D341Med (cell line): ENCODE results near the gene GALNTL6.

Source experiments
- DNase-seq: peaks from one replicate; pipeline ENCODE4 v3.0.0; 2012; ENCODE audit warnings: low spot score

Gene GALNTL6

DNA sequence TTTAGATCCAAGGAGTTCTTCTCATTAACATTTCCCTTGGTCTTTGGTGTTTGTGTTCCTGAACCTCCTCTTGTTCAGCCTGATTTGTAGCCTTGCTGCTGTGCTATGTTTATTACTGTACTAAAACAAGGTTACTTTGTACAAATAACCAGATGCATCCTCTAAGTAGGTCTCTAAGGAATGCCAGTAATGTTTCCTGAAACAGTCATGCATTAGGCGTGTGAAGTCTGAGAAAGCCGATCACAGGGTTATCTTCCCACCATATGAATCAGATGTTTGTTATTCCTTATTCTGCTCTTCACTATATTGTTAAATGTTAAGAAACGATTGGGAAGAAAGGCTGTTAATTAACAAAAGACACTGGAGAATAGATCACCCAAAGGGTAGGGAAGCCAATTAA lies 66.9 kb downstream of the GALNTL6 start:
- DNase-seq = no peak

DNA sequence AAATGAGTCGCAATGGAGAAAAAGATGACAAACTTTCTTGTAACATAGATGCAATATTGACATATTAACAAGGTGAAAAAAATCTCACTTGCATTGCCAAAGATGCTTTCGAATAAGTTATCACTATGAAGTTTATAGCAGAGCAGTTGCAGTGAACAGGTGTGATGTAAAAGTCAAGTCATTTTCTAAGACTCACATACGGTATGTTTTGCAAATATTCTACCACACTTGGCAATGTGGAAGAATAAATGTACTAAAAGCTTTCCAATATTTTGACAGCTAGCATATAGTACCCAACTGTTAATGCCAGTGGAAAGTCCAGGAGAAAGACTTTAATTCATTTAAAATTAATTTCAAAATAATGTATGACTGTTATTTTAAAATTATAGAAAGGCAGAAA lies 76.5 kb downstream of the GALNTL6 start:
- DNase-seq = no peak

DNA sequence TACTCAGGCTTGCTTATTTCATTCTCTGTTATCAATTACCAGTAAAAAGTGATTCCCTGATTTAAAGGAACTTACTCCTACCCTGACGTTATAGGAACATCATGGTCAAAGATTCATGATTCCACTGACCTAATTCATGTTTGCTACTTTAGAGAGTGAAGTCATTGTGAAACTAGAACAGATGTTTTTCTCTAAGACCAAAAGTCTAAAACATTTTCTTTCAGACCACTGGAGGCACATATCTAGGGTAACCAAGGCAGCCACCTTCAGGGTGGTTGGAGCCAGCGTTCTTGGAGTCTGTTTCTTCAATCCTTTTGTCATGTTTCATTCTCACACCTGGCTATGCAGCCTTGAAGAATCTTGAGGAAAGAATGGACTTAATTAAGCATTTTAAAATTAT lies 77.8 kb downstream of the GALNTL6 start:
- DNase-seq = no peak

DNA sequence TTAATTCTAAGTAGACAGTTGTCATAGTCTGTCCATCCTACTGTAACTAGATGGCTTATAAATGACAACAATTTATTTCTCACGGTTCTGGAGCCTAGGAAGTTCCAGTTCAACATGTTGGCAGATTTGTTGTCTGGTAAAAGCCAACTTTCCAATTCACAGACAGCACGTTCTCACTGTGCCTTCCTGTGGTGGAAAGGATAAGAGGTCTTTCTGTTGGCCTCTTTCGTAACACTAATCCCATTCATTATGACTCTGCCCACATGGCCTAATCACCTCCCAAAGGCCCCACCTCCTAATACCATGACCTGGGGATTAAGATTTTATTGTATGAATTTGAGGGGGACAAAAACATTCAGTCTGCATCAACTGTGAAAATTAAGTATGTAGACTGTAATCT lies 83.2 kb downstream of the GALNTL6 start:
- DNase-seq = peak; percentile 10

DNA sequence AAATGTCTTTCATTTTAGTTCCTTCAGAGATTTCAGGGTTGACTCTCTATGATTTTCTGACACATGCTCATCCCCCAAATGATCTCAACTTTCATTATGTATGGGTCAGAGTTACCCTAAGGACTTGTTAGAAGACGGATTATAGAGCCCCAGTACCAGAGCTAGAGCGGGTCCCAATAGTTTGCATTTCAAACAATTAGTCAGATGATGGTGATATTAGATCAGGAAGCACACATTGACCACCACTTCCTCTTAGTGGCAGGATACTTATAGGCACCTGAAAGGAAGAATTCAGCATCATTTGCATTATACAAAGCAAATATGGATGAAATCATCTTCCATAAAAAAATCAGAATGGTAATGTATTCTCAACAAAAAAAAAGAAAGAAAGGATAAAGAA lies 106.1 kb downstream of the GALNTL6 start:
- DNase-seq = no peak

DNA sequence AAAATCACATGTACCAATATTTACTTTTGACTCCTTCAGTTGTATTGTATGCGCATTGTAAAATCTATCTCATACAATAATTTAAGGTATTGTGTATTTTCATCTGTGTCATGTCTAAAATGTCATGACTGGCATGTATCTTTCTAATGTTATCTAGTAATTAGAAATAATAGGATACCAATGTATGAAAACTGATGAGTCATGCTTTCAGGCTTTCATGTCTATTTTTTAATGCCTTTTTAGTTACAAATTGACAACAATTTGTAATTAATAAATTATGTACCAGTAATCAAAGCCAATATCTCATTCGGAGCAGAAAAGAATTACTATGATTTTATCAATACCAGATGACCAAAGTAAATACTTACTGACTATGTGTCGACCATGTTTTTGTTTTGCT lies 107.7 kb downstream of the GALNTL6 start:
- DNase-seq = no peak

DNA sequence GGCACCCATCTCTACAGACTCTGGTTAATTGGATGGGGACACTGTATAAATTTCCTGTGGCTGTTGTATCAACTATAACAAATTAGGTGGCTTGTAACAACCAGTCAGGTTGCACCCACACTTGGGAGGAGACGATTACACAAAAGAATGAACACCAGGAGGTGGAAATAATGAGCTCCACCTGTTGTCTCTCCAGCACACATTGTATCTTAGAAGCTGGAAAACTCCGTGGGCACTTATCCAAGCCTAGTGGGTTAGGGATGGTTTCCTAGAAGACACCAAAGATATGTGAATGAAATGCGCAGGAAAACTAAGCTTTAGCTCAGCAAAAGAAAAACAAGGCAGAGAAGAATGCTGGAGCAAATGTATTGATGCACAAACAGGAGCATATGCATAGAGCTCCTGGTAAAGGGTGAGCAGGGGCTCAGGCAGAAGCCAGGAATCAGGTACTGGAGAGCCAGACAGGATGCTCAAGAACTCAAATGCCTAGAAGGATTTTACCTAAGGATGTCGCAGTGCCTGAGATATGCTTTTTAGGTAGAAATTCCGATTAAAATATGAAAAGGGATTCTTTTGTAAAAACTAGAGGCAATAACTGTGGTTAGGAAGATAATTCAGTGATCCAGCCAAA lies 111.7 kb downstream of the GALNTL6 start:
- no peak for DNase-seq

DNA sequence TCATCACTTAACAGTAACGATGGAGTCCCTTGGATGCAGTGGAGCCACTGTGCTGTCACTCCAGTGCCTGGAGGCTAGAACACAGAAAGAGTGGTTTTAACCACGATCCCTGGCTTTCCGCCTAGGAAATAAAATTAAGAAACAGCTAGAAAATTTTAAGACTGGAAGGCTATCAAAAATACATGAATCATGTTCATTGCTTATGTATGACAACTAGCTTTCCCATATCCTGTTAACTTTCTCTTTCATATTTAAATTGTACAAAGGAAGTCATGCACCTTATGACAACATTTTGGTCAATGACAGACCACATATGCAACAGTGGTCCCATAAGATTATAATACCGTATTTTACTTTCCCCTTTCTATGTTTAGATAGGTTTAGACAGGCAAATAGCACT lies 115.1 kb downstream of the GALNTL6 start:
- DNase-seq = no peak

DNA sequence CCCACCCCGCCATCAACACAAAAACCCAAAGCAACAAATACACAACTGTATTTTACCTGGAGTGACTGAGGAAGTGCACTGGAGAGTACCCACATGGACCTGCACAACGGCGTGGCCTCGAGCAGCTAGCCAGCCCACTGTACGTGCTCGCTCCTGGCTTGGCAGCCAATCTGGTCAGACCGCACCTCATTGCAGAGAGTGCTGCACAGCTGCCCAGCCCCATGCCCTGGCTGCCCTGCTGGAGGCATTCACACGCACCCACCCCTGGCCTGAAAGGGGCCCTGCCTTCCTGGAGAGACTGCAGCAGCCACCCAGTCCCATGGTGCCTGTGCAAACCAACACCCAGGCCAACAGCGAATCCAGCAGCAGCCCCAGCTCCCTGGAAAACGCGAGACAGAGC lies 116.3 kb downstream of the GALNTL6 start:
- no peak for DNase-seq

DNA sequence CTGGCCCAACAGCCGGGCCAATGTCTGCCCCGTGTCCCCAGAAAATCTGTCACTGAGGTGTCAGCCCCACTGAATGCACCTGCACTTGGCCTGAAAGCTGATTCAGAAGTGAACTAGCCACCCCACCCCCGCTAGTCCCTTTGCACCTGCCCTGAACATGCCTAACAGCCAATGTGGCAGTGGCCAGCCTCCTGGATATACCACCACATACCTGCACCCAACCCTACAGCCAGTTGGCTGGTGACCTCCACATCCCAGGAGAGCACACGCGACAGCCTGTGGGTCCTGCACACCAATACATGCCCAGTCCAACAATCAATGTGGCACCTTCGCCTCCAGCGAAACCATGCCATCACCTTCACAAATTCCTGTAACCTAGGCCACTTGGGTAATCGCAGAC lies 116.7 kb downstream of the GALNTL6 start:
- DNase-seq = no peak

DNA sequence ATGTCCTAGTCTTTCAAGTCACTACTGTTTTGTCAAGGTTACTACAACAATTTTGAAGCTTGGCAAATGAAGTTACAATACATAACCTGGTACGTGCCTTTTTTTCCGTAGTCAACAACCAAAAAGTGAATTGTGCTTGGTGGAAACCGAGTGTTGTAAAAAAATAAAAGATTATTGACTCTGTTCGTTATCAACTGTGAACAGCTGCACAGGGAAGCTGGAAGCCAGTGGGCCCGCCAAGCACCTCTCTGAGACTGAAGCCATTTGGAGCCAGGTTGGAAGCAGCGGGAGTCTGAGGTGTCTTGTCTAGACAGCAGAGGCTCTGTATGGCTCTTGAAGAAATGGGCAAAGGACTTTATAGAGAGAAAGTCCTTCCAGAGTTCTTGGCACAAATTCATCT lies 119.0 kb downstream of the GALNTL6 start:
- DNase-seq = no peak

DNA sequence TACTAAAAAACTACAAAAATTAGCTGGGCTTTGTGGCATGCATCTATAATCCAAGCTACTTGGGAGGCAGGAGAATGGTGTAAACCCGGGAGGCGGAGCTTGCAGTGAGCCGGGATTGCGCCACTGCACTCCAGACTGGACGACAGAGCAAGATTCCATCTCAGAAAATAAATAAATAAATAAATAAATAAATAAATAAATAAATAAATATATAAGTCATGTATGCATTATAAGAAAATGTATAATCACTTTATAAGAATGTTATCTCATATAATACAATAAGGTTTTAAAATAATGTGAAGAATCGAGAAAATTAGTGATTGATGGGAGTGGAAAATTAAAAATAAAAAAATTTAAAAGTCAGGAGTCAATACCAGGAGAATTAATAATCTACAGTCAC lies 127.5 kb downstream of the GALNTL6 start:
- no peak for DNase-seq

DNA sequence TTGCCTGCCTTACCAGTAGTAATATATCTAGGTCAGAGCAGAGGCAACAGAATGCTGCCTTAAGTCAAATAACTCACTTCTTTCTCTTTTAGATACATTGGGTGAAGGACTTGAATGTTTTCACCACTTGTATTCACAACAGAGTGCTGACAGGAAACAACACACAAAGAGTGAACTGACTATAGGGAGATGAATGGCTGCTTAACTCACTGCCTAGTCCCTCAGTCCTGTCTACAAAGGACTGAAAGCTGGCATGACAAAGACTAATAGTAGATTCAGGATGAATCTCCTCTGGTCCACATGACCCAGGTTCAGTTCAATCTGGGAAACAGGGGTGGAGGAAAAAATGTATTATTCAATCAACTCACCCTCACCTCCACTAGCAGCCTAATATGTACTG lies 134.2 kb downstream of the GALNTL6 start:
- no peak for DNase-seq

DNA sequence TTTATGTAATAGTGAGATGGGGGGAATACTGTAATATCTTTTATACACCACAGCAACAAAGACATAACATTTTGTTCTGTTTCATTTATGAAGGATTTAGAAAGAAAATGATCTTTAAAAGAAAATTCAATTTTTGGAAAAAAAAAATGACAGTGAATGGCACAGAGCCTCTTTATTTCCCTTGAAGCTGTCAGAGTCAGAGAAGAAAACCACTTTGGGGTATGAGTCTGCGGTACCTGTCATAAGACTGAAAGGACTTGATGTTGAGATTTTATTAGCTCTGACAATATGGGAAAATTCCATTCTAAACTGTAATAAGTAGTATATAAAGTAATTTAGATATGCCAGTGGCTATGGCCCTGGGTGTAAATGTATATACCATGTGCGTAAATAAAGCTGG lies 134.8 kb downstream of the GALNTL6 start:
- DNase-seq = no peak

DNA sequence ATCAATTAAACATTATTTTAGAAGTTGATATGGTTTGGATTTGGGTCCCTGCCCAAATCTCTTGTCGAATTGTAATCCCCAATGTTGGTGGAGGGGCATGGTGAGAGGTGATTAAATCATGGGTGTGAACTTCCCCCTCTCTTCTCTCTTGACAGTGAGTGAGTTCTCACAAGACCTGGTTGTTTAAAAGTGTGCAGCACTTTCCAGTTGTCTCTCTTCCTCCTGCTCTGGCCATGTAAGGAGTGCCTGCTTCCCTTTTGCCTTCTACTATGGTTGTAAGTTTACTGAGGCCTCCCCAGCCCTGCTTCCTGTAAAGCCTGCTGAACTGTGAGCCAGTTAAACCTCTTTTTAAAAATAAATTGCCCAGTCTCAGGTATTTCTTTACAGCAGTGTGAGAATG lies 141.4 kb downstream of the GALNTL6 start:
- DNase-seq = no peak

DNA sequence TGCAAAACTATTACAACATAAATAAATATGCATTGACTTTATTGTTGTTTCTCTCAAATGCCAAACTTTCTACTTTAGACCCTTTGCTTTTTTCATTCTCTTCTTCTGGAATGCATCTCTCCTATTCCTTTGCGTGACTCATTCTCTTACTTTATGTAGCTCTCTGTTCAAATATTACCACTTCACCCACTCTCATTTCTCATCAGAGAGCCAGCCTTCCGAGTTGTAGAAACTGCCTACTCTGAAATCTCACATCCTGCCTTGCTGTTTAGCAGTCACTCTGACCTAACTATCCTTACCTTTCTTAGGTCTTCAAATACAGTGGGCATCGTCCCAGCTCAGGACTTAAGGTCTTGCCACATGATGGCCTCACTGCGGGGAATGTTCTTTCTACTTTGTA lies 143.5 kb downstream of the GALNTL6 start:
- DNase-seq = no peak

DNA sequence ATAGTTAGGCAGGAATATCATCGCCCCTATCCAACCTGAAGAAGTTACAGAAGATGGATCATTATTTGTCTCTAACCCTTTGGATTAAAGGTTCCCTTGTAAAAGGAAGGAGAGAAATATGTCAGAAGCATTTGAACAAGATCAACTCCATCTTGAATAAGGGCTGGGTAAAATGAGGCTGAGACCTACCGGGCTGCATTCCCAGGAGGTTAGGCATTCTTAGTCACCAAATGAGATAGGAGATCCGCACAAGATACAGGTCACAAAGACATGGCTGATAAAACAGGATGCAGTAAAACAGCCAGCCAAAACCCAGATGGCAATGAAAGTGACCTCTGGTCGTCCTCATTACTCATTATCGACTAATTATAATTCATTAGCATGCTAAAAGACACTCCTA lies 148.9 kb downstream of the GALNTL6 start:
- no peak for DNase-seq

DNA sequence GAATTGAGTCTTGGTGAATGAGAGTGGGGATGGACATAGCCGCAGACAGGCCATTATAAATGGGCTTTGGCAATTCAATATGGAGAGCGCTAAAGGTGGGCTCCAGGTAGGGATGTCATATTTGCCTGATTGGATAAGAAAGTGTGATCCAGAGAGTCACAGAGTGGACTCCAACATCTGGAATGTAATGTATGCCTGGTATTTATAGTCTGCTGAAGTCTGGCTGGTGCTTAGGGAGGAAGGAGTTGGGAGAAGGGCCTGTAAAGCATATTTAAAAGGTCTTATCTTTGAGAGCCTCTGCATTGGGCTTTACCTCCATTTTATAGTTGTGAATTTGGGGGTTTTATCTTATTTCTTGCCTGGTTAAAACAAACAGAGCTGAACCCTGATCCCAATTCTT lies 153.2 kb downstream of the GALNTL6 start:
- DNase-seq = no peak

DNA sequence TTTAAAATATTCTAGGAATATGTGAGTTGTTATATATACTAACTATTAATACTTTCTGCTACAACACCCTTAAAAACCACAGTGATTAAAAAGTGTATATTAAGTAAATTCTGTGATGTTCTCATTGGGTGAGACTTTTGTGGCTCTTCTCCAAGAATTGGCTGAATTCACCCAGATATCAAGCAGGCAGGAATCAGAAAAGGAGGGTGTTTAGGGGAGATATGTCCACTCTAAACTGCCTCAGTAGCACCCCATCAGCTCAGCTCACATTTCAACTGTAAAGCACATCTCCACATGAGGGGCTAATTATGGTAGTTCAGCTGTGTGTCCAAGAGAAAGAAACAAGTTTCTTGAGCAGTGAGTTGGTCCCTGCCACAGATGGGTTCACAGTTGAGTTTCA lies 165.0 kb downstream of the GALNTL6 start:
- no peak for DNase-seq

DNA sequence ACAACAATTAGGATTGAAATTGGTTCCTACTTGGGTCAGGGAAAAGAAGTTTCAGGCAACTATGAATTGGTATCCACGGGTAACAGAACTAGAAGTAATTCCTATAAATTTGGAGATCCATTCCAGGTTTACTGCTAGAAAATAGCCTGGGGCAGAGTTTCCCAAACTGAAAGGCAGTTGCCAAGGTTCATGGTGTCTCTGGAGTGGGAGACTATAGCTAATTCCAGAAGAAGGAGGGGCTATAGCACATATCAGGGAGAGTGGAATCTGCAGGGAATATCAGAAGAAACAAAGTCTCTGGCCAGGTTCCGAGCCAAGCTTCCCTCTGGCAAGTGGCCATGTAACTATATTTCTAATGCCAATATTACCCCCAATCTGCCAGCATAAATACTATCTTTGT lies 166.3 kb downstream of the GALNTL6 start:
- no peak for DNase-seq

DNA sequence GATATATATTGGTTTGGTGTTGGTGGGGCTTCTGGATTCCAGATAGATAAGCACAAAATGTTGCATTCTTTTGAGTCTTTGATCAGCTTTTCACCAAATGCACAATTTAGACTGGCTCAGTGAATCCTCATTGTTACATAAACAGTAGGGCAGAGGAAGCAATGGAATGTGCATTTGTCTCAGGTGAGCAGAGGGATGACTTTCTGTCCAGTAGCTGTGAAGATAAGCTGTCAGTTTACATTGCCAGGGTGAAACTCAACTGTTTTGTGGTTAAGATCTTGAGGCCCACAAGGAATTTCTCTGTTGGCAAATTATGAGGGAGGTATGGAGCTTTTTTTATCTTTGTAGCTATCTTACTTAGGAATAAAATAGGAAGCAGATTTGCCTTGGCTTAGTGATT lies 168.0 kb downstream of the GALNTL6 start:
- no peak for DNase-seq

DNA sequence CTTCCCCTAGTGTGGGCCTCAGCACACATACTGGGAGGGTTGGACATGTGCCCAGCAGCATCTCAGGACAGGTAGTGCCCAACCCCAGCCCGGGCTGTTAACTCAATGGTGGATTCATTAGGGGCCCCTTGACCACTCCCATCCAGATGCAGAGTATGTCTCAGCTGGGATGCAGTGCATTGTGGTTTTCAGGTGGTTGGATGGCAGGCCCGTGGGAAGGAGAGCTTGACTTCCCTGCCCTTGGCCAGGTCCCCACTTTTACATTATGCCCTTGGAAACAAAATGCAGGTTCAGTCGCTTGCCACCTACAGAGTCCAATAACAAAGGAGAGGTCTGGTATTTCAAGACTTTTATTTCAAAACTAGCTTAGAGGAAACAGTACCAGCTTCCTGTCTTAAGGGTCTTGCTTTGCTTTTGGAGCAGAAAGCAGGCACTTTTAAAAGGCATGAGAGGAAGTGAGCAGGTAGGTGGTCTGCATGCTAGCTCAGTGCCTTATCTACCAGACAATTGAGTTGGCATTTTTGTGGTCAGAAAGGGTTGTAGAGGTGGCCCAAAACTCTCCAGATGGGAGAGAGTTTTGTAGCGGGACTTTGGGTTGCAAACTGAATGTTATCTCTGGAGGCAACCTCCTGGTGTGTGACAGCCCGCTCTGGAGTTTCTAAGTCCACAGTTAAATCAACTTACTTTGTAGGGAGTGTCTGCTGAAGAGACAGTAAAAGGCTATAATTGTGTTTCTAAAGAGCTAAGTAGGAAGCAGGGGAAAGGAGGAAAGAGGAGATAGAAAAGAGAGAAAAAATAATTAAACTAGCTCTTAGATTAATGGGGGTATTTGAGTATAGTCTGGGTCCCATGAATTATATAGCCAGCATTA lies 171.0 kb downstream of the GALNTL6 start:
- DNase-seq = no peak

DNA sequence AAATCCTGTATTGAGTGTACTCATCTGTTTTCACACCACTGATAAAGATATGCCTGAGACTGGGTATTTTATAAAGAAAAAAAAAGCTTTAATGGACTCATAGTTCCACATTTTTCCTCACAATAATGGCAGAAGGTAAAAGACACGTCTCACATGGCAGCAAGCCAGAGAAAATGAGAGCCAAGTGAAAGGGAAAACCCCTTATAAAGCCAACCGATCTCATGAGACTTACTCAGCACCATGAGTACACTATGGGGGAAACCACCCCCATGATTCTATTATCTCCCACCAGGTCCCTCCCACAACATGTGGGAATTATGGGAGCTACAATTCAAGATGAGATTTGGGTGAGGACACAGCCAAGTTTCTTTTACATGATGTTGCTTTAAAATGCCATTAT lies 171.9 kb downstream of the GALNTL6 start:
- DNase-seq = no peak

DNA sequence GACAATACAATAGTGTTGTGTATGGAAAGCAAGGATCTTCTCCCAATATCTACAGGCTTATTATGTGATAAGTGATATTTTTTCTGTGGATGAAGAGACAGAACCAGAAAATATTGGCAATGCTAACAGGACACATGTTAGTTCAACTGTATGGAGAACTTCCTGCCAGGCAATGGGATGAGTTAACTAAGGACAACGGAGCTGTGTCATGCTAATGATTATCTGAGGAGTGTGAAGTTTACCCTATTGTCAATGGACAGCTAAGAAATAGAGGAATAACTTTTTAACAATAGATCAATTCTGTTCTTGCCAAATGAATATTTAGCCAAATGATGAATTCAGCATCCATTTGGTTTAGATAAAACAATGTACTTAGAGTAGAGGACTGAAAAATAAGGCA lies 180.0 kb downstream of the GALNTL6 start:
- no peak for DNase-seq
